Islet precursor cell (in vitro differentiated cells): ENCODE data around the gene IKZF3.

Experiments used
- DNase-seq: peaks from one replicate; pipeline ENCODE4 v3.0.0-alpha.2; 2018

IKZF3 gene

DNA sequence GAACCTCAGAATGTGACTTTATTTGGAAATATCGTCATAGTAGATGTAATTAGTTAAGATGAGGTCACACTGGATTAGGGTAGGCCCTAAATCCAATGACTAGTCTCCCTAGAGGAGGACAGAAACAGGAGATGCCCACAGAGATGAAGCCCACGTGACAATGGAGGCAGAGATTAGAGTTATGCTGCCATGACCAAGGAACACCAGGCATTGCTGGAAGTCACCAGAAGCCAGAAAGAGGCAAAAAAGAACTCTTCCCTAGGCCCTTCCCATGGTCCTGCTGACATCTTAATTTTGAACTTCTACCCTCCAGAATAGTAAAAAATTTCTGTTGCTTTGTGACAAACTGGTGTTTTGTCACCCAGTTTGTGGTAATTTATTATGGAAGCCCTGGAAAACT is 49.6 kb downstream of the IKZF3 start:
- DNase-seq: no peak

DNA sequence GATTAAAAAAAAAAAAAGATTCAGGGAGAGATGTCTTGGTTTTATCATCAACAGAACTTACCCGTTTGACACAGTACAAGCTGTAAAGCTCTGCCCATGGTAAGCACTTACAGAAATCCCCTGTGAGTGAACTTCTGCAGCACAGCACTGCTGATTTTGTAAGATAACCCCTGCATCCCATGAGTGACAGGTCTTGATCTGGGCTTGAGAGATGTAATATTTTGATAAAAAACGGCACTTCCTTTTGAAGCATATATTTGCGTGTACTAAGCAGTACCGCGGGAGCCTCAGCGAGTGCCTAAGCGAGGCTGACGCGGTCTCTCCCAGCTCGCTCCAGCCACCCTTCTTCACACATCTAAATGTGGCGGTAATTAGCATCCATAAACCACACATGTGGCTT is 50.5 kb downstream of the IKZF3 start:
- DNase-seq: no peak

DNA sequence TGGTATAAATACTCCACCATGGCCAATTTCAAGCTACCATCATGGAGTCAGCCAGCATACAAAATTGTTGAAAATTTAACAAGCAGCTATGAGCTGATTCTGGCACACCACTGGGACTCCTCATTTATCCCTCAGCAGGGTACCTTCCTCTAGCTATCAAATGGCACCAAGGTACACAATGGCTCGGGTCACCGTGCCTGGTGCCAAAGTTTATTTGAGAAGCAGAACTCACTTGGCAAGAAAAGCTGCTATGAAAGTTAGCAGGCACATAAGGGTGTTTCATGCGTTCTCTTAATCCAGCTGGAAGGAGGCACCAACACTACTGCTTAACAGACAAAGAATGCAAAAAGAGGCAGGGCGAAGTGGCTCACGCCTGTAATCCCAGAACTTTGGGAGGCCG is 51.6 kb downstream of the IKZF3 start:
- no peak for DNase-seq

DNA sequence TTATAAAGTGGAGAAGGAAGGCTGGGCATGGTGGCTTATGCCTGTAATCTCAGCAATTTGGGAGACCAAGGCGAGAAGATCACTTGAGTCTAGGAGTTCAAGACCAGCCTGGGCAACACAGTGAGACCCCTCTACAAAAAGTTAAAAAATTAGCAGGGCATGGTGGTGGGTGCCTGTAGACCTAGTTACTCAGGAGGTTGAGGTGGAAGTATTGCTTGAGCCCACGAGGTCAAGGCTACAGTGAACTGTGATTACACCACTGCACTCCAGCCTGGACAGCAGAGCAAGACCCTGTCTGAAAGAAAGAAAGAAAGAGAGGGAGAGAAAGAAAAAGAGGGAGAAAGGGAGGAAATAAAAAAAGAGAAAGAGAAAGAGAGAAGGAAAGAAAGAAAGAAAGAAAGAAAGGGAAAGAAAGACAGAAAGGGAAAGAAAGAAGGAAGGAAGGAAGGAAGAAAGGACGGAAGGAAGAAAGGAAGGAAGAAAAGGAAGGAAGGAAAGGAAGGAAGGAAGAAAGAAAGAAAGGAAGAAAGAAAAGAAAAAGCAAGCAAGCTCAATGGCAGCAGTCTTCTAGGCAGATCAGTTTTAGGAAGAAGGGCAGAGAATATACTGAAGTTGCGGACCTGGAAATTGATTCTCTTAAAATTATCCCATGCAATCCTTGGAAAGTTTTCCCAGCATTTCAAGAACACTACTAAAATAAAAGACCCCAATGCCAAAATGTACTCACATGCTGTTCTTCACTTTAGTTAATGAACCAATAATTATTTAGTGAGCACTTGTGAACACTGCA is 53.0 kb downstream of the IKZF3 start:
- no peak for DNase-seq

DNA sequence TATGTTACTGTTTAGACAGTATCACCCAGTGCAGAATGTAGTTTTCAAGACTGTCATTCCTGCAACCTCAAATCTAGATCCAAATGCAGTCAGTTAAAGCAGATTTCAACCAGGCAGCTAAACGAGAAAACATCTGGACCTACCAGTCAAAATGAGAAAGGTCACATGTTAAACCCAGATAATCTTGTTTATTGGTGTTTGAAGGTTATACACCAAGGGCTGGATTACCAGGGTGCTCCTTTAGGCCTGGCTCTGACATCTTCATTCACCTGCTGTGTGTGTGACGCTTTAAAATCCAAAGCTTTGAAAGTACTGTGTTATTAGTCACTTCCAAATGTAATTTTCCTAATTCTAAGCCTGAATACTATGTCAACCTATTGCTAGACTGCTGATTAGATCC is 54.9 kb downstream of the IKZF3 start:
- DNase-seq: no peak

DNA sequence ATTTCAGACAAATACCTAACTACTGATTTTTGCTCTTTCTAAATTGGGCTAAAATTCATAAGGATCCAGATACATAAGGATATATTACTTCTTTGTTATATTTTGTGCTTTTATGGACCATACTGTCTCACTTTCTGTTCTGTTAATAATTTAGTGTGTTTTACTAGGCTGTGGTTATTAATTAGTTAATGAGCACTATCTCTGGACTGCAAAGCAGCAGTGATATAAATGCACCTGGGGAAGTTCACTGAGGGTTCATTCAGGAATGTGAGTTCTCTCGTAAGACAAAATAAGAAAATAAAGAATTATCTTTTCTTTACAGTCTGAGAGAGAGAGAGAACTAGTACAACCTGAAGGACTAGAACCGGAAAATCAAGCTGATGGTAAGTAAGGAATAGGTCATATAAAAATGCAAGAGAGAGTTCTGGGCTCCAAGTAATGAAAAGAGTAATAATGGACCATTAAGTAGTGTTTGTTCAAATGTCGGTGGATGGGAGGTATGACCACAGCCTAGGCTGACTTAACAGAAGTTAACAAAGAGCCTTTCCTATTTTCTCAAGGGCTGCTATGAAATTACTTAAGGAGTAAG is 55.6 kb downstream of the IKZF3 start:
- DNase-seq: no peak

DNA sequence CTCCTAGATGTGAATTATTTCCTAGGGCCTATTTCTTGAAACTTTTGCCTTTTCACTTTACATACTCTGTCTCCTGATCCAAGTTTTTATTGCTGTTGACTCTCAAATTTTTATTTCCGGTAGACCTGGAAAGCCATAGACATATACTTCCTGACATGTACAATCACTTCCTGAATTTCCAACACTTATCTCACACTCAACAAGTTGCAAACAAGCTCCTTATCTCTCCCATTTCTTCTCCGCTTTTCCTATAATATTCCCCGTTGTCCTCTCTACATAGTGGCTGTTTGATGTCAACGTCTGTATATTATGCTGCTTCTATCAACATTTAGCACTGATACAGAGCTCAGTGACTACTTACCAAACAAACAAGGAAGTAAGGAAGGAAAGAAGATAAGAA is 59.3 kb downstream of the IKZF3 start:
- DNase-seq: no peak

DNA sequence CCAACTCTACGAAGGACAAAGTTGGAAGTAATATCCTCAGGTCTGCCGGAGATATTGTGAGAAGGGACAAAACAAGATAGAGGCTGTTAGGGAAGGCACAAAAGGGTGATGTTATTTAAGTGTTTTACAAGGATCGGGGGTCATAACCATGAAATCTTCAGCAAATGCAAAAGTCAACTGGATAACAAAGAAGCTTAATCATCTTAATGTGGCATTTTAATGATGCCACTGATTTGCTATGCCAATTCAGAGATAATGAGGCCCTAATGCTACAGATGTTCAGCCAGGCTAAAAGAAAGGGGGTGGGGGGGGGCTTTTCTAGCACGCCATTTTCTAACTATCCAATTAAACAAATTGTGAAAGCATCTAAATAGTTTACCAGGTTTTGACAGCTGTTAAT is 63.1 kb downstream of the IKZF3 start:
- no peak for DNase-seq

DNA sequence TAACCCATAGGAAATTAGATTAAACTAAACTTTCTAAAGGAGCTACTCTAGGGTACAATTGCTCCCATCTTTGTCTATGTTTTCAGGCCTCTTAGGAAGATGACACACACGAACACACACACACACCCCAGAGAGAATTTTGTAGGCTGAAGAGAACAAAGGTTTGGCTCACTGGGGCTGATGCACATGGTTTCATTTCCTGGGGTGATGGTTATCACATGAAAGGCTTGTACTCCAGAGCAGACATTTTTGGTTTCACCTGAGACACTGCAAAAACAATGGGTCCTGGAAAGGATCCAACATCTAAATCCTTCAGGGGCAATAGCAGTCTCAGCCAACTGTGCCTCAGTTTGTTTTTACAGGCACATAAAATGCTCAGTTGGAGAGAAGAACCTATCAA is 63.6 kb downstream of the IKZF3 start:
- DNase-seq: peak; percentile 65

DNA sequence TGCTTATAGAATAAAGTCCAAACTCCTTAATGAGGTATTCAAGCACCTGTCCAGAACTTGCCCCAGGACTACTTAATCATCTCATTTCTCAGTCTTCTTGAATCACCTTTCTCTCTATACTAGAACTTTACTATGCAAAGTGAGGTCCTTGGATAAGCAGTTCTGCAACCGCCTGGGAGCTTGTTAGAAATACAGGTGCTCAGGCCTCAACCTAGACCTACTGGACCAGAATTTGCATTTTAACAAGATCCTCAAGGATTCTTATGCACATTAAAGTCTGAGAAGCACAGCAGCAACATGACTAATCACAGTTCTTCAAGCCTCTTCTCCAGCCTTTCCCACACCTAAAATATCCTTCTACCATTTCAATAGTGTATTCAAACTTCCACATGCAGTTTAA is 64.7 kb downstream of the IKZF3 start:
- DNase-seq: no peak

DNA sequence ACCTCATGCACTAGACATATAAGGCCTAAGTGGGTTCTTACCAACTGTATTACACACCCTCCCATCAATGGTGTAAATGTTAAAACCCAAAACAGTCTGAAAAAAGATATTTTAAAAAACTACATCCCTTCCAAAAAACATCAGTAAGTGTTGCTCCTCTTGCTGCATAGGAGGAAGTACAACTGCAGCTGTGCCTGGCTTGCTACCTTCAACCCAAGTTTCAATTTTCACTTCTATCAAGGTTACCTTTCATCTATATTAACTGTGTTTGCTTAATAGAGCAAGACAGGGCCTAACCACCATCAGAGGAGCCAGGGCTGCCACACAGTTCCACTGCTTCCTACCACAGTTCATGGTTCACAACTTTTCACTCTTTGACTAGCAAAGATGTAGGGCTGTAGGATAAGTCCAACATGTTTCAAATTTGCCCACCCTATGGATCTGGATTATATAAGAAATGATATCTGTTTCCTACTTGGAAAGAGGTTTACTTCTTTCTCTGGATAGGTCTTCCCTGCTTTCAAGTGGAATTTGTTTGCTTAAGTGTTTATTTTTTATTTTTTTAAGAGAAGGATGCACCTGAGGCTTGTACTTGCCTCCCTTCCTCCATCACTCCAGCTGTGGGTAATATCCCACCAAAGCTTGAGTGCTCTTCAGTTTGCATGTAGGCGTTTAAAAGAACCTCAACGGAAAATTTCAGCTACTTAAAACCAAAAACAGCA is 69.7 kb downstream of the IKZF3 start:
- no peak for DNase-seq

DNA sequence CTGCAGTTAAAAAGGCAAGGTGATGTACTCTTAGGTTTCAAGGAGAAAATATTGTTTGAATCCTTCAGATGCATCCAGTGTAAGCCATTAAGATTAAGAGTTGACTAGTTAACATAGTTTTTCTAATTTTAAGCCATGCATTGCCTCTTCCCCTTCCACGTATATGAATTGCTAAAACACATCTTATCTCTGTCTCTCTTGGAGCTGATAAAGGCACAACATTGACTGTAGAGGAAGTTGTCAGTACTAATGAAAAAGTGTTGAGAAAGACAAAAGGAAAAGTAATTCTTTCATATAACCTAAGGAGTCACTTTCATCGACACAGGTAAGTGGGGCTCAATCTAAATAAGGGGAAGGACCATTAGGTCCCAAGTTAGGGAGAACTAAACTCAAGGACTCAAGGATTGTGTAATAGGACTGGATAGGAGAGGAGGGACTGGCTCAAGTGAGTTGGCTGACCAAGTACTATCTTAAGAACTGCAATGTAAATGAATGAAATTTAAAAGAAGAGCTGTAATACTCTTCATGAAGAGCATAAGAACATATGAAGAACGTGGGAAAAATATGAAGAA is 70.7 kb downstream of the IKZF3 start:
- DNase-seq: no peak

DNA sequence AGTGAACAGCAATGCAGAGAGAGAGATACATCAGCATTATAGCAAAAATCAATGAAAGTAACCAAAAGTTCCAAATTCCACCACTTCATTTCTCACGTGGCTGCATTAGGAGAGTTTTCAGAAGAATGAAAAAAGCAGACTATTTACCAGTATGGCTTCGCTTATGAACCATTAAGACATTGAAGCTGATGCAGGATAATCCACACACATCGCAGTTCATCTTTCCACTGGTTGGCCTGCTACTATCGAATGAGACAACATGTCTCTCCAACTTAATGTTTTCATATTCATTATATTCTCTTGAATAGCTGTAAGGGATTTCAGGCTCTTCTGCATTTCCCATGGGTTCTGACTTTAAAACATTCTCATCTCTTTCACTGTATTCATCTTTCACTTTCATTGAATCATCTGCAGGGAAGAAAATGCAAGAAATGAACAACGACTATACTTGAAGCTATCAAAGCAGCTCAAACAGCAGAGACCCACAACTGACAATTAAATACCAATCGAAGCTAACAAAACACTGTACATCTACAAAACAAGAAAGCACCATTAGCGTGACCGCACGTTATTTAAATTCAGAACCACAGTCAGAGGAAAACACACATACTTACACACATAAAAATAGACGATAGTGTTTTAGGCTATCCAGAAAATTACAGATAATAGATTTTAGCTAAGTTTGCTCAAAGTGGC is 71.4 kb downstream of the IKZF3 start:
- DNase-seq: no peak

DNA sequence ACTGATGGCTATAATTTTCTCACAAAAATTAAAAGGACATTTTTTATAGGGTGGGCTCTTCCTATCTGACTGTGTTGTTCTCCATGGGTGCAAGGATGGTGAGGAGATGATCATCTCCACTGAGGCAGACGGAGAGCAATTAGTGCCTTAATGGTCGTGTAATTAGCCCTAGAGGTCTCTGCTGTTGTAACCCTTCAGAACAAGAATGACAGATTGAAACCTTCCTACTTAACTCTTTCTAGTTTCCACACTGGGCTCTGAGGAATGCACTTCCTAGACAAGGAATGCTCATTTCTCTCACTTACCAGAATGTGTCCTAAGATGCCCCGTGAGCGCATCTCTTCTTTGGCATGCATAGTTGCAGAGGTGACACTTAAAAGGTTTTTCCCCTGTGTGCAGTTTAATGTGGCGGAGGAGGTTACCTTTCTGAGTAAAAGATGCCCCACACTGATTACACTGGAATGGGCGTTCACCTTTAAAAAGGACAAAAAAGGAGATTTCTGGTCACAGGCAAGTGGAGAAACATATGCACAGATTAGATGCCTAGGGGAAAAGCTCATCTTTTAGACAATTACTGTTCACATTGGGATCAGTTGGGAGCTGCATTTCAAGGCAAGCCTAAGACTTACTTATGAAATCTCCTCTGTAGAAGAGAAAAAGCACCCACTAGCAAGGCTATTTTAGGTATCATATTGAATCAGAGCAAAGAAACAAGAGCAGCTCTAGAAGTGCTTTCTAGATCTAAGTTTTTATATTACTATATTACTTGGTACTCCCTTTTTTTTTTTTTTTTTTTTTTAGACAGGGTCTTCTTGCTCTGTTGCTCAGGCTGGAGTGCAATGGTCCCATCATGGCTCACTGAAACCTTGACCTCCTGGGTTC is 72.8 kb downstream of the IKZF3 start:
- DNase-seq: peak; percentile 96

DNA sequence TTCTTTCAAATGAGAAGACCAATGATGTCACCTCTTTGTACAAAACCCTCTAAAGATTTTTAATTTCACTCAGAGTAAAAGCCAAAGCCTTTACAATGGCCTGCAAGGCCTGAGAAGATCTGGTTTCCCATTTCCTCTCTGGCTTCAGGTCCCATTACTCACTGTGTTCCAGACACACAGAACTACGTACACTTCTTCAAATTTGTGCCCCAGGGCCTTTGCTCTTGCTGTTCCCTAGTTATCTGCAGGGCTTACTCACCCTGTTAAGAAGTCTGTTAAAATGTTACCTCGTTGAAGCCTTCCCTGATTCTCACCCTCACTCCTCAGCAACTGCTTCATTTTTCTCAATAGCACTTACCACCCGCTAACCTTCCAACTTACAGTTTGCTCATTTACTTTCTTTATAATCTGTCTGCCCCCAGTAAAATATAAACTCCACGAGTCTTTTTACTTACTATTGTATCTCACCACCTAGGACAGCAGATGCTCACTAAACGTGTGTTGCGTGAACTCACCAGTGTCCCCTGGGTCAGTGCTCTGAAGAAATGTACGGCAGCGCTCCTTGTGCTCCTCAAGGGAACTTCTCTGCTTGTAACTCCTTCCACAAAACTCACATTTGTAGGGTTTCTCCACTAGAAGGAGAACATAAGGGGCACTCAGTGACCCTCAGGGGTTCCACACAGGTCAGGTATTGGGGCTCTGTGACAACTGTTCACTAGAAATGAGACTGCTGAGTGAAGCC is 76.2 kb downstream of the IKZF3 start:
- peak; percentile 89 for DNase-seq

DNA sequence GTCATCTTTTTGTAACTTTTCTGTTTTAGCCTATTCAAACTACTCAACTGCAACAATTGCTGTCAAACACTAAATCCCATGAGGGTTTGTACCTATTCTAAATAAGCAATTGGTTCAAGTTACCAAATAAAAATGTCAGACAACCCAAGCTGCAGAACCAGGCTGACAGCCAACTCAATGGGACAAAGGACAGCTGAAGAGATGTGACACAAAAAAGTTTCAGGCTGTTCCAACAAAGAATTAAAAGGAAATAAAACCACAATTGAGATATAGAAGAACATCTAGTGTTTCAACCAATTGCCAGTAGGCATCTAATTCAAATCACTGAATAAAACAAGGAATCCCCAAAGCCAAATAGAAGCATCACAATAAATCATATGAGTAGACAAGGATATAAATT is 77.1 kb downstream of the IKZF3 start:
- no peak for DNase-seq

DNA sequence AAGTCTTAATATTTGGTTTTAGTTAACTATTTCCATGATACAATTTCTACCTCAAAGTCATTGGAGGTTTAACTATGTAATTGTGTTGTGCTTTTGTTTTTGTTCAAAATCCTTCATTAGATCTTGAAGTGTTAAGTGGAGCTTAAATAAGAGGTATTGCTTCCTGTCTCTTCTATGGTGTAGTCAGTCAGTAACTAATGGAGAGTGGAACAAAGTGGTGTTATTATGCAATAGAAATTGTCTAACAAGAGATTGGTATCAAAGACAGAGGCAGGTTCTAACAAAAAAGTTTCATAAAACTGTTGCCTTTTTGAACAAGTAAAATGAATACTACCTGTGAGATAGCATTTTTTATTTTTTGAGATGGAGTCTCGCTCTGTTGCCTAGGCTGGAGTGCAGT is 81.1 kb downstream of the IKZF3 start:
- no peak for DNase-seq

DNA sequence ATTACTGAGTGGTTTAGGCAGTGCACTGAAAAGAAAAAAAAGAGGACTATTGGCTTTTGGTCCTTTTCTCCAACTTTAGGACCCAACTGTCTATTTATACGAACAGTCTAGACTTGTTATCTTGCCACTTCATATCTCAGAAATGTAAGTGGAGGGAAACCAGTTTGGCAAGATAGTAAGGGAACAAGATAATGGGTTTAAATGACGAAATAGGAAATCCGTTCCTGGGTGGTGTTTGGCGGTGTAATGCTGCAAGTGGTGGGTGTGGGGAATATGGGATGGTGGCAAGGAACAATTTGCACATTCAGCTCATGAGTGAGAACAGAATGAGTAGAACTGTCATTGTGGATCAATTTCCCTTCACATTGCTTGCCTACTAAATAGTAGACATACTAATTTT is 81.6 kb downstream of the IKZF3 start:
- peak; percentile 73 for DNase-seq

DNA sequence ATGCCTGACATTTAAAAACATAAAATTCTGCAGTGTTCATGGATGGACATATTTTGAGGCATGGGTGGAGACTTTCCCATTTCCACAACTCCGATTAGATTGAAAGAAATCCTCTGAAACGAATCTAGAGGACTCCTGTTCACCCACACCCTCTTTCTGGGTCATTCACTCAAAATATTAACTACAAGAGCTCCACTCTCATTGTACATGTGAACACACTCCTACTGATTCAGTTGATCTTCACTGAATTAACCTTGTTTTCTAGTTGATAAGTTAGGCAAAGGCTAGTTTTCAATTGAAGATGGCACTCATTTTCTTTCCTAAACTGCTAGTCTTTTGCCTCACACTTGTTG is 82.3 kb downstream of the IKZF3 start:
- no peak for DNase-seq

DNA sequence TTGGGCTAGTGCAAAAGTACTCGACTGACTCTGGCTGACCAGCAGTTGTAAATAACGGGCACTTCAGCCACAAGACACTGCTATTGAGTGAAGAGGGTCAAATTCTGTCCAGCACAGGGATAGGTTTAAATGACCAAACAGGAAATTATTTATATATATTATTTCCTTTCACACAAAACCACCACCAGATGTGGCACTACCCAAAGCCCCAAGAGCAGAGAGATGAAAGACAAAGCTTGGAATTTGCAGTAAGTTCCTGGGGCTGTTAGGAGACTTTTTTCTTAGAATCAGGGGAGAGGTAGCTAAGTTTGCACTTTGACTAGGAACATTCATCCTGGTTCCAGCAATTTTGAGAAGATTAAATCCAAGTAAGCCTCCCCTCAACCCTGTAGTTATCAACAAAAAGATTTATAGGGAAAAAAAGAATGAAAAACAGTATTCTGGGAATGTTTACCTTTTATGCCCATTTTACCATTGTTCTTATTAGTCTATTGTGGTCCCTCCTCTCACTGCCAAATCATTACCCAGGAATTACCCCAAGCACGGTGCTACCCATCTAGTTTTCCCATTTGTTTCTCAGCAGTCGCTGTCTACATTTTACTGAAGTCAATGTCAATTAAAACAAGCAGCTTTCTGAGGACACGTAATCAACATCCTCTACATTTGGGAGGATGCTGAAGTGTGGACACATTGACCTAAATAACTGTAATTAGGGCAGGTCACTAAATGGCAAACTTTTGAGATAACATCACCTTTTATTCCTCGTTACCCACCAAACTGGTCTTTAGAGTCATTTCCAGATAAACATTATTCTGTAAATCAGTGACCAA is 82.9 kb downstream of the IKZF3 start:
- DNase-seq: no peak
